Fibroblast of skin of left biceps (primary cell): ENCODE measurements around the gene UMOD.
"Not testable (repeated sequence)": the region's sequence is repeated elsewhere in the genome, so short reads cannot be mapped to it uniquely, and the experiment has no call there.

Experiments used
- DNase-seq, 2 experiments: peaks; one replicate each; pipeline ENCODE4 v3.0.0-alpha.2; 2013; ENCODE audit warnings: low read depth in 2 of 2

UMOD gene

DNA sequence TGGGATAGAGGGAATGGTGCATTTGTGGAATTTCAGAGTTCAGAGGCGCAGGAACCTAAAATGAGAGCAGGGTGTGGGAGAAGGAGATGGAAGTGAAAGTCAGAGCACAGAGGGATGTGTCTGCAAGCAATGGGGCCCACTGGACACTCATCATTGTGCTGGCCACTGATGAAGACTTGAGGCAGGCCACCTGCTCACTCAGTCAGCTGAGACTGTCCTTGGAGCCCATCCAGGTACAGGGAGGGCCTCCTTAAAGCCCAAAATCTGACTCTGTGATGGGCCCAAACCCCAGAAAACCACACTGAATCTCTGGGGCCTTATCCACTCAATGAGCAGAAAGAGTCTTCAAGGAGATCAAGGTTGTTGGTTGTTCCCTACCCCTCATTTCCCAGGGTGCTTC, 30.8 kb downstream of the UMOD start:
- no peak for DNase-seq

DNA sequence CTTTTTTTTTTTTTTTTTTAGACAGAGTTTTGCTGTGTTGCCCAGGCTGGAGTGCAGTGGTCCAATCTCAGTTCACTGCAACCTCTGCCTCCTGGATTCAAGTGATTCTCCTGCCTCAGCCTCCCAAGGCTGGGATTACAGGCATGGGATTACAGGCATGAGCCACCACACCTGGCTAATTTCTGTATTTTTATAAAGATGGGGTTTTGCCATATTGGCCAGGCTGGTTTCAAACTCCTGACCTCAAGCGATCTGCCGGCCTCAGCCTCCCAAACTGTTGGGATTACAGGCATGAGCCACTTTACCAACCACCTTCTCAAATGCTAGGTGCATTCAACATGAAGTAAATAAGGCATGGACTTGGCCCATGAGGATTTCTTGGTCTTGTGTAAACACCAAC, 31.5 kb downstream of the UMOD start:
- not testable (repeated sequence) for DNase-seq

DNA sequence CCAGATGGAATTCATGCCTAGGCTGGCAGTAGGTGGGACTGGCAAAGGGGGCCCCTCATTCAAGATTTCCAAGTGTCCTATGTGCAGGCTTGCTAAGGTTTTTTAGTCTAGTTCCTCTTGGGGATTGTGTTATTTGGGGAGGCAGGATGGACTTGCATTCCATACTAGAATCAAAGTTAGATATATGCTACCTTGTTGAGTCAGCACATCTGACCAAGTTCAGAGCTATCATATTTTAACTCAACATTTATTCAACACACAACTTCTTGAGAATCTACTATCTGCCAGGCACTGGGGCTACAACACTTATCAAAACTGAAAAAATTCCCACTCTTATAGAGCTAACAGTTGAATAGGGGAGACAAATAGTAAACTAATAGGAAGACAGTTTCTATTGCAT, 31.9 kb downstream of the UMOD start:
- DNase-seq = no peak

DNA sequence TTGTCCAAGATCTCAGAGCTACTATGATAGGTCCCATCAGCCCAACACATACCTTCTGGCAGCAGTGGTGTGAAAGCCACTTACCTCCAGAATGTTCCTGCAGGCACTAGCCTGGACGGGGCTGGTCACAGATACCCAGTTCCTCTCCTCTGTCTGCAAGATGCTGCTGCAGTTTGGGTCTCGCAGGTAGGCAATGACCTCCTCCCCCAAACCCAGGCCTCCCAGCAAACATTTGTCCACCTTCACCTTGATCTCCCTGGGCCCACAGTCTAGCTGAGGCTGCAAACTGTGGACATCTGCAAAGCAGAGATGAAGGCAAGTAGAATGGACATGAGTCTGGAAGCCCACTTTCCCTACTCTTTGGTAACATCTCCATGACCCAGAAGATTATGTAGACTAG, 32.3 kb downstream of the UMOD start:
- DNase-seq = no peak

DNA sequence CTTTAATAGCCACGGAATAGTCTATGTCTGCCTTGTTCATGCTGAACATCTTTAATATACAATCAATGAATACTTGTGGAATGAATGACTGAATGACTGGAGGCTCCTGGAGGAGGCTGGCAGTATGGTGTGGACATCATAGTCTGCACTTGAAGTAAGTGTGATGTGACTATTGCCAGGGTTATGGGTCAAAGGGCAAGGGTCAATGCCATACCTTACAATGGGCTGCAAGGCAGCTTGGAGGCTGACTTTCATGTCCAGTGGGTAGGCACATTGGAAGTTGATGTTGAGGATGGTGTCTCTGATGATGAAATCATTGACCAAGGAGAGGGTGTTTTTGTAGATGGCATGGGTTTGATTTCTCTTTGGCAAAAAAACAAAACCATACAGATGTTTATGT, 33.1 kb downstream of the UMOD start:
- DNase-seq = no peak

GRCh38 chr16:20318437-20318836, 34.1 kb downstream of the UMOD start:
- DNase-seq = no peak

- DNase-seq = no peak
Measured at GRCh38 chr16:20318006-20318405, 34.5 kb downstream of the UMOD start.

- no peak for DNase-seq
Measured at GRCh38 chr16:20317117-20317516, 35.4 kb downstream of the UMOD start.

DNA sequence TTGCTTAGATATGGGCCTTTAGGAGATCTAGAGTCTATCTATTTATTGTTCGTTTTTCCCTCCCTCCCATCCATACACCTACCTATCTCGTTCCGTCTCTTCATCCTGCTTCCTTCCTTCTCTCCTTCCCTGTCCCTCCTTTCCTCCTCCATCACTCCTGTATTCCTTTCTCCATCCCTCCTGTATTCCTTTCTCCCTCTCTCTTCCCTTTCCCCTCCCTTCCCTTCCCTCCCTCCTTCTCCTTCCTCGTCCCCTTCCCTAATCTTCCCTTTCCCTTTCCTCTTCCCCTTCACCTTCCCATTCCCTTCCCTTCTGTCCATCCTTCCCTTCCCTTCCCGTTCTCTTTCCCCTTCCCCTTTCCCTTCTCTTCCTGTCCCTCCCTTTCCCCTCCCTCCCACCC, 35.8 kb downstream of the UMOD start:
- no peak for DNase-seq

- no peak for DNase-seq
Measured at GRCh38 chr16:20315764-20316163, 36.8 kb downstream of the UMOD start.

DNA sequence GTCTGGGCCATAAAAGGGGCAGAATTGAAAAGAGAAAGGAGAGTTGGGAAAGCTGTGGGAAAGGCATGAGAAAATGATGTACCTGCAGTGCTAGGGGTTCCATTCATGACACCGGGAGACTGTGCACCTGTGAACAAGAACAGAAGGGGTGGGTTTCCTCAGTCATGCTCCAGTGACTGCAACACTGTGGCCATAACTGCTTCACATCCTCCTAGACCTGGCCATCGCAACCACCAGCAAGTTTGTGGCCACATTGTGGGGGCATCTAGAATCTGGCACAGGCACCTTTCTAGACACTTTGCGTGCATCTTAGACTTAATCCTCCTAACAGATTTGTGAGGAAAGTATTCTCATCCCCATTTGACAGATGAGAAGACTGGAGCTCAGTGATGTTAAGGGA, 37.9 kb downstream of the UMOD start:
- no peak for DNase-seq

- no peak for DNase-seq
Measured at GRCh38 chr16:20313741-20314140, 38.8 kb downstream of the UMOD start.

DNA sequence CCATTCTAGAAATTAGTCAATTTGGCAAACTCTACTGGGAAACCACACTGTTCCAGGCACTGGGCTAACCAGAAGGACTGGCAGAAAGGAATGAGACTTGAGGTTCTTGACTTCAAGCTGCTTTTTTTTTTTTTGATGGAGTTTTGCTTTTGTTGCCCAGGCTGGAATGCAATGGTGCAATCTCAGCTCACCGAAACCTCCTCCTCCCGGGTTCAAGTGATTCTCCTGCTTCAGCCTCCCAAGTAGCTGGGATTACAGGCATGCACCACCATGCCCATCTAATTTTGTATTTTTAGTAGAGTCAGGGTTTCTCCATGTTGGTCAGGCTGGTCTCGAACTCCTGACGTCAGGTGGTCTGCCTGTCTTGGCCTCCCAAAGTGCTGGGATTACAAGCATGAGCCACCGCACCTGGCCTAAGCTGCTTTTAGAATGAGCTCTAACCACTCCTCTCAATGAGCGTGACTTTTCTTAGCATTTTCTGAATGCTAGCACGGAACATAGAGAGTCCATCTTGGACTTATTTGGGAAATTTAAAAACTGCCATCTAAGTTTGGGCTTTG, 39.9 kb downstream of the UMOD start:
- not testable (repeated sequence) for DNase-seq

DNA sequence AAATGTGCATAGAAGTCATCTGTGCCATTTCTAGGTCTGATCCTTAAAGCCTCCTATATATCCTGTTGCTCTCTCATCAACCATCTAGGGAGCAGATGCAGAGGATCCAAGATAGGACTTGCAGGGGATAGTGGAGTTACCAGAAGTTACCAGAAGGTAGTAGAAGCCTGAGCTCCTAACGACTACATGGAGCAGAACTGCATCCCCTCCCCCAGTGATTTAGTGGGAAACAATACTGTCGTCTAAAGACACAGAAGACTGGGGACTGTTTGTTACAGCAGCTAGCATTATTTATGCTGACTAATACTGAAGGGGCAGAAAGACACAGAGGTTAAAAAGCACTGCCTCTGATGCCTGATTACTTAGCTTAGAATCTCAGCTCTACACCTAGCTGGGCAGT, 41.0 kb downstream of the UMOD start:
- DNase-seq = no peak

GRCh38 chr16:20310421-20311395, 41.8 kb downstream of the UMOD start:
- no peak for DNase-seq

GRCh38 chr16:20309786-20310185, 42.7 kb downstream of the UMOD start:
- no peak for DNase-seq

DNA sequence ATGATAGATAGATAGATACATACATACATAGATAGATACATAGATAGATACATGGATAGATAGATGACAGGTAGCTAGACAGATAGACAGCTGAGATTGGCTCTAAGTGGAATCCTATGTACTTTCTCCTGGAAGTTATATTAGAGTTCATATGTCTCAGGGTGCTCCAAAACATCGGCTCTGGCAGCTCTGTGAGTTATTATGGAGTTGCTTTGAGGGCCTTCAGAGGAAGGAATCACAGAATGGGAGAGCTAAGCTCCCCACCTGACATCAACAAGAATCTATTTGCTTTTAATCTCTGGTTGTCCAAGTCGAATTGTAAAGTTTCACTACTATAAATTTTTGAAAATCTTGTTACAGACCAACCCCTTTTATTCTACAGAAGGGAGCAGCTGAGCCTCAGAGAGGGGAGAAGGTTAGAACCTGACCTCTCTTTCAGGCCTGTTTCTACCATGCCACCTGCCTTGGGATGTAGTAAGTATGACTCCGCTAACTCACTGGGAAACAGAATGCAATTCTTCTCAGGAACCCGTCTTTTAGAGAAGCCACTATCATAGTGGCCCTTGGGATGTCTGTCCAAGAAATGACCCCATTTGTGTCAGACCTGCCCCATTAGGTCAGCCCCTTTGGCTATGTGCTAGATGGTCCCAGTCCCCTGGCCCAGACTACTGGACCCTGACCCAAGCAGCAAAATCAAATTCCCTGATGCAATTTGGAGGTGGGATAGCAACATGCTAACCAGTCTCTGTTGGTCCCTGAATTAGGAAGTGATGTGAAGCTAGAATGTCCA, 43.5 kb downstream of the UMOD start:
- no peak for DNase-seq

DNA sequence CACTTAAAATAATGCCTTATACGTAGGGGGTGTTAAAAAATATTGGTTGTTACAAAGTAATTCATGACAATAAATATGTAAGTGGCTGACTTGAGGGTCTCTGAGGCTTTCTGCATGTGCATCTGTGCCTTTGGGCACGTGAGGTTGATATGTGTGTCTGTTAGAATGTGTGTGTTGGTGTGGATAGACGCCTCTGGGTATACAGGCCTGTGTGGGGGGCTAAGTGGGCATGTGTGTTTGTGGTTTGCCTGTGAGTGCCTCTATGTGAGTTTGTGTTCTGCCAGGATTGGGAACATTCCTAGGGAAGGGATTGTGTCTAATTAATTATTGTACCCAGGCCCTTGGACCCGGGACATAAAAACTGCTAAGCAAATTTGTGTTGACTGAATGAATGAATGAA, 44.2 kb downstream of the UMOD start:
- no peak for DNase-seq

GRCh38 chr16:20307791-20308190, 44.7 kb downstream of the UMOD start:
- DNase-seq = no peak

DNA sequence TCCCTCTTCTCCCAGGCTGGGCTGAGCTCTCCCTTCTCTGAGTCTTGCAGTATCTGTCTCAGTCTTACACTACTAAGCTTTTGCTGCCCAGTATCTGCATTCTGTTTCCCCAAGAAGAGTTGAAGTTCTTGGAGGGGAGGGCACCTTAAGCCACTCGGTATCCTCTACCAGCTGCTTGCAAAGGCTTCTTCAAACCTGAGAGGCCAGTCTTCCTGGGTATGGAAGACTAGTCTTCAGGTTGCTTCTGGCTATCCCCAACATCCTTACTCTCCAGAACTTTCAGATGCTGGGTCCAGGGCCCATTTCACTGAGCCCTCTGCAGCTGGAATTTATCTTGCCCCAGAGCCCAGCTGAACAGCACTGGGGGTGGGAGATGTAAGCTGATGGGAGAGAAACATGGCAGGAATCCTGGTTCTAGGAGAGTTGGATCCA, 45.3 kb downstream of the UMOD start:
- DNase-seq = no peak

DNA sequence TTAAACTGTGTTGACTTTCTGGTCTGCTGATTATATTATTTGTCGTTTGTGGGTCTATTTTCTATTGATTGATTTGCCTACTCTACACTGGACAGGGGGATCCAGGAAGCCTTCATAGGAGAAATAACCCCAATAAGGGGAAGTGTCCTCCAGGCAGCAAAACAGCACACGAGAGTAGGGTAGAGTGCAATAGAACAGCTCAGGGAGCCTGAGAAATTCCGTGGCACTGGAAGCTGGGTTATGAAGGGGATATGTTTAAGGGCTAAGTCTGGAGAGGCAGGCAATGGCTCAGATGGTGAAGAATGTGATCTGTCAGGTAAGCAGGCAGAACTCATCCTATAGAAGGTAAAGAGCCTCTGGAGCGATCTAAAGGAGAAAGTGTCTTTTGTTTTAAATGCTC, 46.1 kb downstream of the UMOD start:
- no peak for DNase-seq

- no peak for DNase-seq
Measured at GRCh38 chr16:20303012-20303411, 49.5 kb downstream of the UMOD start.

- no peak for DNase-seq
Measured at GRCh38 chr16:20302389-20302788, 50.1 kb downstream of the UMOD start.
